Measurements from ENCODE around the gene RIGI. TPM values are rescaled to one million over a fixed set of nuclear protein-coding genes. Genes with fewer than 3 reads are reported as not detected.
"Not testable (repeated sequence)": the region's sequence is repeated elsewhere in the genome, so short reads cannot be mapped to it uniquely, and the experiment has no call there.

The RIGI gene
- total RNA-seq, 4 donors from 2014 or later = 12.7 to 38.9 (median 21.1) TPM

DNA sequence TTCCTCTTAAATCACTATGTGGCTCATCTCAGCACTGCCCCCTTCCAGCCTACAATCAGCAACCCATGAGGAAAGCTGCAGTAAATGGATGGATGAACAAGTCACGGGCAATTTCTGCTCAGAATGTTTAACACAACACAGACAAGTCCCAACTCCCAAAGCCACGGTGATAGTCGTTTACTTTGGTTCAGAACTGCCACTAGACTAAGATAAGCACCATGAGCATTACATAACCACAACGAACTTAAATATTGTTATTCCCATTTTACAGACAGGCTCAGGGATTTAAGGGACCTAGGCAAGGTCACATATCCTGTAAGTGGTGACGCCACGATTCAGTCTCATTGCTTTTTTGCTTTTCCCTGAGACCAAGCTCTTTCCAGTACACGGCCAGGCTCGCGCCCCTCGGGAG is 24.2 kb upstream of the RIGI start:
- intact Hi-C loops (cut with DNase I; ENCODE audit: low total_unique reads) = no loop called here
- DNase-seq = no peak
- in situ Hi-C loops (cut with MboI; ENCODE audit: low pct_ligation_motif_present in 1 of 4, low pct_unique_long_range_greater_than_20kb in 1 of 4, low sequenced_read_pairs in 3 of 4) = no loop called here

DNA sequence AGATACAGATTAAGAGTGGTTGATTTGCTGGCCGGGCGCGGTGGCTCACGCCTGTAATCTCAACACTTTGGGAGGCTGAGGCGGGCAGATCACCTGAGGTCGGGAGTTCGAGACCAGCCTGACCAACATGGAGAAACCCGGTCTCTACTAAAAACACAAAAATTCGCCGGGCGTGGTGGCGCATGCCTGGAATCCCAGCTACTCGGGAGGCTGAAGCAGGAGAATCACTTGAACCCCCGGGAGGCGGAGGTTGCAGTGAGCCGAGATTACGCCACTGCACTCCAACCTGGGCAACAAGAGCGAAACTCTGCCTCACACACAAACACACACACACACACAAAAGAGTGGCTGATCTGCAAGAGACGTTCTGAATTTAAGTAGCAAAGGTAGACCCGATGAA is 22.2 kb upstream of the RIGI start:
- H3K27me3 ChIP-seq; intact Hi-C loops (cut with DNase I; ENCODE audit: low total_unique reads); H3K36me3 ChIP-seq; H3K9me3 ChIP-seq; DNase-seq; in situ Hi-C loops (cut with MboI; ENCODE audit: low pct_ligation_motif_present in 1 of 4, low pct_unique_long_range_greater_than_20kb in 1 of 4, low sequenced_read_pairs in 3 of 4); H3K4me3 ChIP-seq; H3K27ac ChIP-seq: not testable (repeated sequence)
- peaks cover 9 to 26% (median 19%) of the 10 kb centered on the region in 4 donors for H3K4me1 ChIP-seq
- WGBS, 2 donors (ENCODE audit: low coverage in 1 of 2) = 91 to 98% methylated on average over 12 to 20 of the region's 20 CpGs

More for the DNA sequence above, 24.2 kb upstream of the RIGI start:
- Histone ChIP-seq H3K27ac (peak overlapping the region; percentile 90 to 97 (median 92)), H3K4me3 (peak overlapping the region; percentile 64 to 82 (median 80)), H3K4me1 (peaks cover 12 to 30% (median 21%) of the 10 kb centered on the region in 4 donors), H3K27me3 (no peaks in the 10 kb centered on the region), H3K36me3 (no peaks in the 10 kb centered on the region), H3K9me3 (no peaks in the 10 kb centered on the region)
- TF ChIP-seq EP300 (IDR thresholded peaks at IDR 0.05; ENCODE audit: low read depth) (no peak), POLR2A (IDR thresholded peaks at IDR 0.05) (no peak), POLR2AphosphoS5 (IDR thresholded peaks at IDR 0.05) (no peak)
- TF ChIP-seq, protein P1, sequence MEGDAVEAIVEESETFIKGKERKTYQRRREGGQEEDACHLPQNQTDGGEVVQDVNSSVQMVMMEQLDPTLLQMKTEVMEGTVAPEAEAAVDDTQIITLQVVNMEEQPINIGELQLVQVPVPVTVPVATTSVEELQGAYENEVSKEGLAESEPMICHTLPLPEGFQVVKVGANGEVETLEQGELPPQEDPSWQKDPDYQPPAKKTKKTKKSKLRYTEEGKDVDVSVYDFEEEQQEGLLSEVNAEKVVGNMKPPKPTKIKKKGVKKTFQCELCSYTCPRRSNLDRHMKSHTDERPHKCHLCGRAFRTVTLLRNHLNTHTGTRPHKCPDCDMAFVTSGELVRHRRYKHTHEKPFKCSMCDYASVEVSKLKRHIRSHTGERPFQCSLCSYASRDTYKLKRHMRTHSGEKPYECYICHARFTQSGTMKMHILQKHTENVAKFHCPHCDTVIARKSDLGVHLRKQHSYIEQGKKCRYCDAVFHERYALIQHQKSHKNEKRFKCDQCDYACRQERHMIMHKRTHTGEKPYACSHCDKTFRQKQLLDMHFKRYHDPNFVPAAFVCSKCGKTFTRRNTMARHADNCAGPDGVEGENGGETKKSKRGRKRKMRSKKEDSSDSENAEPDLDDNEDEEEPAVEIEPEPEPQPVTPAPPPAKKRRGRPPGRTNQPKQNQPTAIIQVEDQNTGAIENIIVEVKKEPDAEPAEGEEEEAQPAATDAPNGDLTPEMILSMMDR (IDR thresholded peaks at IDR 0.05) = no peak
- WGBS, 2 donors (ENCODE audit: low coverage in 1 of 2) = 2 to 3% methylated on average over 5 to 10 of the region's 10 CpGs

- no peak overlapping the region for H3K27ac ChIP-seq
- no peaks in the 10 kb centered on the region for H3K9me3 ChIP-seq
- no peak overlapping the region for H3K4me3 ChIP-seq
- H3K36me3 ChIP-seq = peaks cover 0 to 19% (median 3%) of the 10 kb centered on the region in 4 donors
- no peaks in the 10 kb centered on the region for H3K27me3 ChIP-seq
- DNase-seq = no peak
- TF ChIP-seq, protein P1 (IDR thresholded peaks at IDR 0.05) = no peak
- TF ChIP-seq POLR2A (IDR thresholded peaks at IDR 0.05) = no peak
- TF ChIP-seq POLR2AphosphoS5 (IDR thresholded peaks at IDR 0.05) = no peak
- TF ChIP-seq EP300 (IDR thresholded peaks at IDR 0.05; ENCODE audit: low read depth) = no peak
- peaks cover 8 to 21% (median 15%) of the 10 kb centered on the region in 4 donors for H3K4me1 ChIP-seq
- WGBS, 2 donors (ENCODE audit: low coverage in 1 of 2) = 88 to 97% methylated on average over 1 of the region's 1 CpG
- in situ Hi-C loops (cut with MboI; ENCODE audit: low pct_ligation_motif_present in 1 of 4, low pct_unique_long_range_greater_than_20kb in 1 of 4, low sequenced_read_pairs in 3 of 4) = no loop called here
- intact Hi-C loops (cut with DNase I; ENCODE audit: low total_unique reads) = no loop called here
Measured at GRCh38 chr9:32545884-32546283, 19.9 kb upstream of the RIGI start.

- H3K27me3 ChIP-seq = no peaks in the 10 kb centered on the region
- H3K4me1 ChIP-seq = no peaks in the 10 kb centered on the region
- no peak overlapping the region for H3K27ac ChIP-seq
- no peak for TF ChIP-seq POLR2AphosphoS5 (IDR thresholded peaks at IDR 0.05)
- TF ChIP-seq, protein P1 (IDR thresholded peaks at IDR 0.05) = no peak
- H3K4me3 ChIP-seq = no peak overlapping the region
- no peak for DNase-seq
- peaks cover 0 to 19% (median 3%) of the 10 kb centered on the region in 4 donors for H3K36me3 ChIP-seq
- in situ Hi-C loops (cut with MboI; ENCODE audit: low pct_ligation_motif_present in 1 of 4, low pct_unique_long_range_greater_than_20kb in 1 of 4, low sequenced_read_pairs in 3 of 4) (no loop called here), intact Hi-C loops (cut with DNase I; ENCODE audit: low total_unique reads) (no loop called here)
- WGBS, 2 donors (ENCODE audit: low coverage in 1 of 2) = 93 to 94% methylated on average over 3 to 4 of the region's 4 CpGs
- no peaks in the 10 kb centered on the region for H3K9me3 ChIP-seq
Measured at GRCh38 chr9:32543047-32543446, 17.1 kb upstream of the RIGI start.

DNA sequence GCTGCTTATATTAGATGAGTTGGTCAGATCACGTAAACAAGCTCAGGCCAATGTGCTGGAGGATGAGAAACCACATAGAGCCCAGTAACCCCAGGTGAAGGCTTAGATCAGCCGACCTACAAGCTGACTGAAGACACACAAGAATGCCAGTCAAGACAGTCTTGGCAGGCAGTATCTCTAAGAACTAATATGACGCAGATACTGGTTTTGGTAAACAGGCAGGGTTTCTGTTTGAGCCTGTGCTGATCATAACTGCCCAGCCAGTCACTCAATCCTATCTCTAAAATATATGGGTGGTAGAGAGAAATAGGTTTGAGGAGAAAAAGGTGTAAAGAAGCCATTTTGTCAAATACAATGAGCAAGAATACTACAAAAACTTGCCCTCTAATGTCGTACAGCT is 7.8 kb upstream of the RIGI start:
- DNase-seq = no peak
- H3K4me3 ChIP-seq = no peak overlapping the region
- in situ Hi-C loops (cut with MboI; ENCODE audit: low pct_ligation_motif_present in 1 of 4, low pct_unique_long_range_greater_than_20kb in 1 of 4, low sequenced_read_pairs in 3 of 4) (no loop called here), intact Hi-C loops (cut with DNase I; ENCODE audit: low total_unique reads) (no loop called here)
- TF ChIP-seq EP300 (IDR thresholded peaks at IDR 0.05; ENCODE audit: low read depth) = no peak
- TF ChIP-seq POLR2AphosphoS5 (IDR thresholded peaks at IDR 0.05) = no peak
- TF ChIP-seq POLR2A (IDR thresholded peaks at IDR 0.05) = no peak
- TF ChIP-seq, protein P1 (IDR thresholded peaks at IDR 0.05) = no peak
- 88 to 94% methylated on average over 4 of the region's 4 CpGs for WGBS, 2 donors (ENCODE audit: low coverage in 1 of 2)
- H3K4me1 ChIP-seq = no peaks in the 10 kb centered on the region
- H3K27me3 ChIP-seq = no peaks in the 10 kb centered on the region
- no peaks in the 10 kb centered on the region for H3K36me3 ChIP-seq
- H3K27ac ChIP-seq = no peak overlapping the region
- H3K9me3 ChIP-seq = no peaks in the 10 kb centered on the region

All from transverse colon (tissue), 4 donors.